ENCODE measurements around the gene ORAI1.

- no peak for TF ChIP-seq POLR2A (IDR thresholded peaks at IDR 0.05)
- TF ChIP-seq CTCF (IDR thresholded peaks at IDR 0.05 in 8 of 11, conservative IDR thresholded peaks at IDR 0.05 in 3 of 11) = no peak
Observed at GRCh38 chr12:121610239-121611149, 15.8 kb upstream of the ORAI1 start.
